ENCODE data around the gene ALCAM. TPM values are rescaled to one million over a fixed set of nuclear protein-coding genes. Genes with fewer than 3 reads are reported as not detected.

Gene ALCAM
- total RNA-seq, 1 experiment from 2014 or later = 36.8 TPM

- DNase-seq (ENCODE audit: low spot score) = no peak
- Histone ChIP-seq H3K9me3 (ENCODE audit: low read depth, low read length, poor library complexity, severe bottlenecking) (no peaks in the 10 kb centered on the region), H3K27me3 (replicated peaks; ENCODE audit: insufficient read depth, low read depth, low read length, poor library complexity) (no peaks in the 10 kb centered on the region), H3K36me3 (ENCODE audit: insufficient read depth, low read length, poor library complexity, severe bottlenecking) (no peaks in the 10 kb centered on the region), H3K27ac (ENCODE audit: low read depth, low read length, poor library complexity, severe bottlenecking) (no peak overlapping the region), H3K4me1 (ENCODE audit: insufficient read depth, low read length, poor library complexity, severe bottlenecking) (peaks cover 4% of the 10 kb centered on the region), H3K4me3 (ENCODE audit: low read depth, low read length, poor library complexity, severe bottlenecking) (no peak overlapping the region)
- TF ChIP-seq EZH2 (IDR thresholded peaks at IDR 0.05; ENCODE audit: borderline replicate concordance, low read depth, low read length, poor library complexity, severe bottlenecking) = no peak
- intact Hi-C loops (cut with micrococcal nuclease; ENCODE audit: unreplicated experiment) = no loop called here
- ChIA-PET CTCF (no interaction called here), POLR2A (ENCODE audit: low non-redundant PET) (no interaction called here)
- no TSS peak for BruUV-seq (replicated peaks)
Measured at GRCh38 chr3:105611304-105612192, 244.8 kb downstream of the ALCAM start.

GRCh38 chr3:105613120-105613519, 246.4 kb downstream of the ALCAM start:
- Histone ChIP-seq H3K27me3 (replicated peaks; ENCODE audit: insufficient read depth, low read depth, low read length, poor library complexity) (no peaks in the 10 kb centered on the region), H3K9me3 (ENCODE audit: low read depth, low read length, poor library complexity, severe bottlenecking) (no peaks in the 10 kb centered on the region), H3K27ac (ENCODE audit: low read depth, low read length, poor library complexity, severe bottlenecking) (no peak overlapping the region), H3K36me3 (ENCODE audit: insufficient read depth, low read length, poor library complexity, severe bottlenecking) (no peaks in the 10 kb centered on the region), H3K4me1 (ENCODE audit: insufficient read depth, low read length, poor library complexity, severe bottlenecking) (peaks cover 4% of the 10 kb centered on the region), H3K4me3 (ENCODE audit: low read depth, low read length, poor library complexity, severe bottlenecking) (no peak overlapping the region)
- BruUV-seq (replicated peaks) = no TSS peak
- TF ChIP-seq CTCF (conservative IDR thresholded peaks at IDR 0.05; ENCODE audit: low read depth, low read length) (no peak), EZH2 (IDR thresholded peaks at IDR 0.05; ENCODE audit: borderline replicate concordance, low read depth, low read length, poor library complexity, severe bottlenecking) (no peak)
- intact Hi-C loops (cut with micrococcal nuclease; ENCODE audit: unreplicated experiment) = no loop called here
- POLR2A ChIA-PET (ENCODE audit: low non-redundant PET) = no interaction called here
- DNase-seq (ENCODE audit: low spot score) = peak; percentile 3
- CTCF ChIA-PET = no interaction called here

GRCh38 chr3:105614288-105615030, 247.8 kb downstream of the ALCAM start:
- no TSS peak for BruUV-seq (replicated peaks)
- intact Hi-C loops (cut with micrococcal nuclease; ENCODE audit: unreplicated experiment) = no loop called here

More at GRCh38 chr3:105614288-105615030, 247.8 kb downstream of the ALCAM start:
- no peak for DNase-seq (ENCODE audit: low spot score)
- TF ChIP-seq CTCF (conservative IDR thresholded peaks at IDR 0.05; ENCODE audit: low read depth, low read length) (no peak), EZH2 (IDR thresholded peaks at IDR 0.05; ENCODE audit: borderline replicate concordance, low read depth, low read length, poor library complexity, severe bottlenecking) (no peak)
- no peak overlapping the region for H3K4me3 ChIP-seq (ENCODE audit: low read depth, low read length, poor library complexity, severe bottlenecking)
- CTCF ChIA-PET = no interaction called here
- POLR2A ChIA-PET (ENCODE audit: low non-redundant PET) = no interaction called here
- no peaks in the 10 kb centered on the region for H3K9me3 ChIP-seq (ENCODE audit: low read depth, low read length, poor library complexity, severe bottlenecking)
- peaks cover 4% of the 10 kb centered on the region for H3K4me1 ChIP-seq (ENCODE audit: insufficient read depth, low read length, poor library complexity, severe bottlenecking)
- no peaks in the 10 kb centered on the region for H3K36me3 ChIP-seq (ENCODE audit: insufficient read depth, low read length, poor library complexity, severe bottlenecking)
- H3K27ac ChIP-seq (ENCODE audit: low read depth, low read length, poor library complexity, severe bottlenecking) = no peak overlapping the region
- no peaks in the 10 kb centered on the region for H3K27me3 ChIP-seq (replicated peaks; ENCODE audit: insufficient read depth, low read depth, low read length, poor library complexity)
